ENCODE results near the gene CA10. TPM values are rescaled to one million over a fixed set of nuclear protein-coding genes. Genes with fewer than 3 reads are reported as not detected.
A peak's percentile ranks its signal among the peaks of the same experiment; 100 is the strongest.

CA10 gene
- total RNA-seq, 1 experiment from 2014 or later, result 0.46 TPM

GRCh38 chr17:51815097-51815496, 343.4 kb downstream of the CA10 start:
- no peaks in the 10 kb centered on the region for H4K20me1 ChIP-seq (ENCODE audit: control insufficient read depth, insufficient read depth, insufficient read length)
- H3K9me3 ChIP-seq (ENCODE audit: control insufficient read depth, low read depth, low read length), result no peaks in the 10 kb centered on the region
- no peak for DNase-seq
- H3K23ac ChIP-seq (ENCODE audit: insufficient read length, low read depth, low read length), result no peak overlapping the region
- no peak overlapping the region for H2BK120ac ChIP-seq (ENCODE audit: low read depth, low read length, poor library complexity, severe bottlenecking)
- H3K23me2 ChIP-seq (ENCODE audit: insufficient read length, low read depth, low read length, poor library complexity, severe bottlenecking), result no peaks in the 10 kb centered on the region
- H3K56ac ChIP-seq (ENCODE audit: insufficient read length, low read depth, low read length), result no peak overlapping the region
- H2BK12ac ChIP-seq (ENCODE audit: insufficient read length, low read depth, low read length), result no peak overlapping the region
- H3K79me1 ChIP-seq (ENCODE audit: insufficient read depth, low read depth, low read length, poor library complexity, severe bottlenecking), result no peaks in the 10 kb centered on the region
- H3K18ac ChIP-seq (ENCODE audit: insufficient read length, low read depth, low read length), result no peak overlapping the region
- TF ChIP-seq, protein P1, sequence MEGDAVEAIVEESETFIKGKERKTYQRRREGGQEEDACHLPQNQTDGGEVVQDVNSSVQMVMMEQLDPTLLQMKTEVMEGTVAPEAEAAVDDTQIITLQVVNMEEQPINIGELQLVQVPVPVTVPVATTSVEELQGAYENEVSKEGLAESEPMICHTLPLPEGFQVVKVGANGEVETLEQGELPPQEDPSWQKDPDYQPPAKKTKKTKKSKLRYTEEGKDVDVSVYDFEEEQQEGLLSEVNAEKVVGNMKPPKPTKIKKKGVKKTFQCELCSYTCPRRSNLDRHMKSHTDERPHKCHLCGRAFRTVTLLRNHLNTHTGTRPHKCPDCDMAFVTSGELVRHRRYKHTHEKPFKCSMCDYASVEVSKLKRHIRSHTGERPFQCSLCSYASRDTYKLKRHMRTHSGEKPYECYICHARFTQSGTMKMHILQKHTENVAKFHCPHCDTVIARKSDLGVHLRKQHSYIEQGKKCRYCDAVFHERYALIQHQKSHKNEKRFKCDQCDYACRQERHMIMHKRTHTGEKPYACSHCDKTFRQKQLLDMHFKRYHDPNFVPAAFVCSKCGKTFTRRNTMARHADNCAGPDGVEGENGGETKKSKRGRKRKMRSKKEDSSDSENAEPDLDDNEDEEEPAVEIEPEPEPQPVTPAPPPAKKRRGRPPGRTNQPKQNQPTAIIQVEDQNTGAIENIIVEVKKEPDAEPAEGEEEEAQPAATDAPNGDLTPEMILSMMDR (conservative IDR thresholded peaks at IDR 0.05), result no peak
- Mint-ChIP-seq H3K27ac (0 out of 7 replicates have a peak overlapping the region, but pooled peaks of 1 of the 3 experiments have one; percentile 21), H3K36me3 (ENCODE audit: insufficient read depth in 1 of 3, low read depth in 3 of 3) (no peaks in the 10 kb centered on the region), H3K4me1 (peaks cover 3 to 6% of the 10 kb centered on the region in 2 experiments; a peak in 2 of 4 replicates), H3K27me3 (ENCODE audit: low read depth) (no peaks in the 10 kb centered on the region), H3K4me3 (no peak overlapping the region), H3K9me3 (no peaks in the 10 kb centered on the region)
- no peak overlapping the region for H3T11ph ChIP-seq (ENCODE audit: low read length)
- H2BK20ac ChIP-seq (ENCODE audit: low read depth, low read length, poor library complexity, severe bottlenecking), result no peak overlapping the region
- H2AK5ac ChIP-seq (ENCODE audit: insufficient read length, low read length), result no peak overlapping the region
- H2BK15ac ChIP-seq (ENCODE audit: low read depth, low read length), result no peak overlapping the region
- no peaks in the 10 kb centered on the region for H3K27me3 ChIP-seq (ENCODE audit: insufficient read depth, low read length)
- no peaks in the 10 kb centered on the region for H3K4me1 ChIP-seq (ENCODE audit: insufficient read depth, low read length)
- H4K5ac ChIP-seq (ENCODE audit: insufficient read length, low read depth, low read length), result no peak overlapping the region
- no peak overlapping the region for H4K8ac ChIP-seq (replicated peaks; ENCODE audit: insufficient read length, low read depth, low read length)
- H2AFZ ChIP-seq (ENCODE audit: low read length), result no peak overlapping the region
- H3K27ac ChIP-seq (ENCODE audit: insufficient read length, low read depth, low read length), result no peak overlapping the region
- no CpG with 5 or more reads among the region's 4 CpGs for WGBS (ENCODE audit: extremely low coverage, insufficient read length, low lambda C conversion rate)
- no peak overlapping the region for H3K9ac ChIP-seq (ENCODE audit: extremely low read depth, insufficient read length, low read length)
- H3K4me2 ChIP-seq (ENCODE audit: insufficient read depth, insufficient read length, low read length), result no peak overlapping the region
- H2BK5ac ChIP-seq (ENCODE audit: insufficient read length, low read length), result no peak overlapping the region
- no peaks in the 10 kb centered on the region for H3K79me2 ChIP-seq (ENCODE audit: insufficient read depth, low read length)
- no peak overlapping the region for H3K14ac ChIP-seq (ENCODE audit: insufficient read depth, low read length)
- no peak overlapping the region for H4K91ac ChIP-seq (ENCODE audit: insufficient read length, low read depth, low read length)
- H3K4ac ChIP-seq (ENCODE audit: low read depth, low read length), result no peak overlapping the region

Measured in H9 (cell line).